Measurements from ENCODE around the gene KIR3DL2. TPM values are rescaled to one million over a fixed set of nuclear protein-coding genes. Genes with fewer than 3 reads are reported as not detected.
"Not testable (repeated sequence)": the region's sequence is repeated elsewhere in the genome, so short reads cannot be mapped to it uniquely, and the experiment has no call there.

KIR3DL2 gene
- total RNA-seq, 1 experiment from 2014 or later = not detected

DNA sequence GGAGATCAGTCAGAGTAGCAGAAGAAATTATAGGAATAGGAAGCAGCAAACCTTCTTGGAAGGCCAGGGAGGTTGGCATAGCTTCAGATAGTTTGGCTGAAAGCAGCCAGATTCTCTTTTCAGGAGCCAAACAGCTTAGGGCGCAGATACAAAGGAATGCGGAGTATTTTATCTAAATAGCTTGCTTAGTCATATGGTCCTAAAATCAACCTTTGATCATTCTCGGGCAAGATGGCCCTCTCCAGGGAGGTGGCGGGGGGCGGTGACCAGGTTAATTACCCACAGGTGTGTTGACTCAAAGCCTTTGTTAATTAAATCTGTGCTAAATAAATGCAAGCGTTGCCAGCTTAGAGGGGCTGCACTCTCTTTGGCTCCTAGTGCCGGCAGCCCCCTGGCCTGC, 43.2 kb downstream of the KIR3DL2 start:
- Histone ChIP-seq H3K27me3 (no peaks in the 10 kb centered on the region), H3K9me3 (replicated peaks) (no peaks in the 10 kb centered on the region), H3K27ac (no peak overlapping the region), H3K4me1 (no peaks in the 10 kb centered on the region), H3K36me3 (no peaks in the 10 kb centered on the region), H3K4me3 (no peak overlapping the region)
- DNase-seq = no peak

- H3K27ac ChIP-seq; DNase-seq; H3K4me3 ChIP-seq; H3K36me3 ChIP-seq; H3K9me3 ChIP-seq (replicated peaks); H3K4me1 ChIP-seq; H3K27me3 ChIP-seq: not testable (repeated sequence)
Measured at GRCh38 chr19:54894106-54894505, 43.9 kb downstream of the KIR3DL2 start.

GRCh38 chr19:54896036-54896435, 45.8 kb downstream of the KIR3DL2 start:
- Histone ChIP-seq H3K27ac (no peak overlapping the region), H3K27me3 (0 out of 2 replicates have a peak, but pooled peaks cover 3% of the 10 kb centered on the region), H3K9me3 (replicated peaks) (no peaks in the 10 kb centered on the region), H3K4me1 (no peaks in the 10 kb centered on the region), H3K4me3 (no peak overlapping the region), H3K36me3 (no peaks in the 10 kb centered on the region)
- no peak for DNase-seq

DNA sequence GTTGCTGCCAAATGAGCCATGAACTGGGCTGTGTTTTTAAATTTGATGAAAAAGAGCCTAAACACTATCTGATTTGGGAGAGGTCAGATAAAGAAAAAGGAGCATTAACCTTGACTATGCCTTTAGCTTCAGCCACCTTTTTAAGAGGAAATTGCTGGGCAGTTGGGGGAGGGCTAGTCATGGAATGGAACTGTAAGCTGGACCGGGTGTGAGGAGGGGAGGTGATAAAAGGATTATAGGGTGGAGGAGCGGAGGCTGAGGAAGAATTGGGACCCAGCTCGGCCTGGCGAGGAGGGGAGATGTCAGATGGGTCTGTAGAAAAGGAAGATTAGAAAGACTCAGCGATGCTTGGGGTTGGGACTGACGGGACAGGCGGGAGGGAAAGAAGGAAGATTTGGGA, 48.4 kb downstream of the KIR3DL2 start:
- not testable (repeated sequence) for H3K4me3 ChIP-seq

GRCh38 chr19:54899646-54900045, 49.4 kb downstream of the KIR3DL2 start:
- not testable (repeated sequence) for H3K36me3 ChIP-seq; H3K4me3 ChIP-seq; H3K4me1 ChIP-seq; H3K27me3 ChIP-seq; DNase-seq; H3K27ac ChIP-seq; H3K9me3 ChIP-seq (replicated peaks)

More for the DNA sequence above, 48.4 kb downstream of the KIR3DL2 start:
- DNase-seq; H3K27me3 ChIP-seq; H3K27ac ChIP-seq; H3K4me1 ChIP-seq; H3K36me3 ChIP-seq; H3K9me3 ChIP-seq (replicated peaks): not testable (repeated sequence)

- H3K27ac ChIP-seq; H3K27me3 ChIP-seq; H3K4me1 ChIP-seq; H3K36me3 ChIP-seq; DNase-seq; H3K4me3 ChIP-seq; H3K9me3 ChIP-seq (replicated peaks): not testable (repeated sequence)
Measured at GRCh38 chr19:54901153-54901552, 50.9 kb downstream of the KIR3DL2 start.

GRCh38 chr19:54902061-54902460, 51.8 kb downstream of the KIR3DL2 start:
- Histone ChIP-seq H3K27me3 (0 out of 2 replicates have a peak, but pooled peaks cover 3% of the 10 kb centered on the region), H3K27ac (no peak overlapping the region), H3K9me3 (replicated peaks) (no peaks in the 10 kb centered on the region), H3K4me3 (no peak overlapping the region), H3K4me1 (no peaks in the 10 kb centered on the region), H3K36me3 (no peaks in the 10 kb centered on the region)
- no peak for DNase-seq

GRCh38 chr19:54903303-54903702, 53.1 kb downstream of the KIR3DL2 start:
- Histone ChIP-seq H3K4me1 (no peaks in the 10 kb centered on the region), H3K4me3 (no peak overlapping the region), H3K27me3 (0 out of 2 replicates have a peak, but pooled peaks cover 3% of the 10 kb centered on the region), H3K36me3 (no peaks in the 10 kb centered on the region), H3K27ac (no peak overlapping the region), H3K9me3 (replicated peaks) (no peaks in the 10 kb centered on the region)
- DNase-seq = no peak

- not testable (repeated sequence) for DNase-seq; H3K4me3 ChIP-seq; H3K36me3 ChIP-seq; H3K27ac ChIP-seq; H3K4me1 ChIP-seq; H3K9me3 ChIP-seq (replicated peaks); H3K27me3 ChIP-seq
Measured at GRCh38 chr19:54904261-54904660, 54.0 kb downstream of the KIR3DL2 start.

DNA sequence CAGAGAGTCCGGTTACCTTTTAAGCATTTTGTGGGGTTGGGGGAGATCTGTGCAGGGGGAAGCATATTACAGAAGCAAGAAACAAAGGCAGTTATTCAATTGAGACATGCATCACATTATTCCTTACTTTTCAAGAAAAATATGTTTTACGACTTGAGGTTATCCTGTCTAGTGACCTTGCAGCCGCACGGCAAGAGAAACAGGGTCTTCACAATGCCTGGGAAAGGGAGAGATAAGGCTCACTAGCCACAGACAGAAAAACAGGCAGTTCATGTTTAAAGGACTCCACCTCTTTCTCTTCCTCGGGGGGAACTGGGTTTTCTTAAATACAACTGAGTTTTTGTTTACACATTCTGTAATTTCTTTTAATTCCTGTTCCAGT, 55.2 kb downstream of the KIR3DL2 start:
- Histone ChIP-seq H3K36me3 (no peaks in the 10 kb centered on the region), H3K9me3 (replicated peaks) (no peaks in the 10 kb centered on the region), H3K4me3 (no peak overlapping the region), H3K4me1 (no peaks in the 10 kb centered on the region), H3K27me3 (0 out of 2 replicates have a peak, but pooled peaks cover 3% of the 10 kb centered on the region), H3K27ac (no peak overlapping the region)
- DNase-seq = no peak

DNA sequence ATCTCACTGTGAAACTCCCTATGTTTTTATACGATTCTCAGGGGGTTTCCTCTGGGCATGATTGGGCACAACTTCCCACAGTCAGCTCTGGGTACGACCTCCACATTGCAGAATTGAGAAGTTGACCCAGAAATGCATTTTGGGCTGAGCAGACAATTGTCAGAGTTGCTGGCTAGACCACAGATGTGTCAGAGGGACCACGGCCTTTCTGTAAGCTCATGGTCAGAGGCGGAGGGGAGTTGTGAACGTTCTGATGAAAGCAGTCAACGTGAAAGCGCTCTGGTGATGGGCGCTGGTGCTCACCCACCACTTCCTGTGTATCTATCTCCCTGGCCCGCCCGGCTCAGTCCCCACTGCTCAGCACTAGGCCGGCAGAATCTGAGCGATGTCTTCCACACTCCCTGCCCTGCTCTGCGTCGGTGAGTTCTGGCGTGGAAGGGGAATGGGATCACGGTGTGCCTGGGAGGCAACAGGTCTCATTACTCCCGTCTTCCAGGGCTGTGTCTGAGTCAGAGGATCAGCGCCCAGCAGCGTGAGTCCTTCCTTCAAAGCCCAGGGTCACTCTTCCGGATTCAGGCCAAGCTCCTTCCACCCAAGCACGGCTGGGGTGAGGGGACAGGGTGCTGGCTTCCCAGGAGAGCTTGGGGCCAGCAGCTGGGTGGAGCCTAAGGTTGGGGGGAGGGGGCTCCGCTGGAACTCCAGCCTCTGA, 55.7 kb downstream of the KIR3DL2 start, which contains the start of gene NCR1:
TSS of gene NCR1 (plus strand) at position 346 of the 709 bp plus-strand sequence. CDS start at position 386, 40 bp downstream.
- Histone ChIP-seq H3K27me3 (no peaks in the 10 kb centered on the region), H3K27ac (no peak within 1 kb of the TSS), H3K36me3 (no peaks in the 10 kb centered on the region), H3K4me1 (no peaks in the 10 kb centered on the region), H3K9me3 (replicated peaks) (no peaks in the 10 kb centered on the region), H3K4me3 (no peak within 1 kb of the TSS)
- DNase-seq = peak in 1 of 2 experiments; percentile 14

- Histone ChIP-seq H3K9me3 (replicated peaks) (no peaks in the 10 kb centered on the region), H3K27ac (no peak overlapping the region), H3K27me3 (no peaks in the 10 kb centered on the region), H3K36me3 (no peaks in the 10 kb centered on the region), H3K4me3 (no peak overlapping the region), H3K4me1 (no peaks in the 10 kb centered on the region)
- DNase-seq = no peak
Measured at GRCh38 chr19:54906819-54907218, 56.6 kb downstream of the KIR3DL2 start.

DNA sequence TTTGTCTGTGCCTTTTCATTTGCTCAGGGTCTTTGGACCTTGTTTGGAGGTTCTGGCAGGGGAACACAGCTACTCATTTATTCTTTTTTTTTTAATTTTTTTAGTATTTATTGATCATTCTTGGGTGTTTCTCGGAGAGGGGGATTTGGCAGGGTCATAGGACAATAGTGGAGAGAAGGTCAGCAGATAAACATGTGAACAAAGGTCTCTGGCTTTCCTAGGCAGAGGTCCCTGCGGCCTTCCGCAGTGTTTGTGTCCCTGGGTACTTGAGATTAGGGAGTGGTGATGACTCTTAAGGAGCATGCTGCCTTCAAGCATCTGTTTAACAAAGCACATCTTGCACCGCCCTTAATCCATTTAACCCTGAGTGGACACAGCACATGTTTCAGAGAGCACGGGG, 57.7 kb downstream of the KIR3DL2 start:
- H3K27me3 ChIP-seq; H3K9me3 ChIP-seq (replicated peaks); DNase-seq; H3K36me3 ChIP-seq; H3K4me3 ChIP-seq; H3K27ac ChIP-seq; H3K4me1 ChIP-seq: not testable (repeated sequence)
